Astrocyte of the spinal cord (primary cell): ENCODE measurements around the gene SPHK2.

Experiments used
- DNase-seq: peaks from one replicate; pipeline ENCODE4 v3.0.0; 2011; ENCODE audit warnings: low read depth, low spot score
- H3K4me3 ChIP-seq: 2 replicates; pipeline ENCODE4 v1.5.1; 2011; ENCODE audit warnings: low read depth, mild to moderate bottlenecking, low read length, moderate library complexity
- CTCF ChIP-seq: IDR thresholded peaks from 2 replicates; pipeline ENCODE4 v1.5.1; 2012; ENCODE audit warnings: low read depth, mild to moderate bottlenecking, low read length, inconsistent platforms
- in situ Hi-C: cut with HindIII; loops from 2 replicates; pipeline ENCODE4 v1.10.0; 2017; ENCODE audit warnings: low sequenced_read_pairs

Gene SPHK2

DNA sequence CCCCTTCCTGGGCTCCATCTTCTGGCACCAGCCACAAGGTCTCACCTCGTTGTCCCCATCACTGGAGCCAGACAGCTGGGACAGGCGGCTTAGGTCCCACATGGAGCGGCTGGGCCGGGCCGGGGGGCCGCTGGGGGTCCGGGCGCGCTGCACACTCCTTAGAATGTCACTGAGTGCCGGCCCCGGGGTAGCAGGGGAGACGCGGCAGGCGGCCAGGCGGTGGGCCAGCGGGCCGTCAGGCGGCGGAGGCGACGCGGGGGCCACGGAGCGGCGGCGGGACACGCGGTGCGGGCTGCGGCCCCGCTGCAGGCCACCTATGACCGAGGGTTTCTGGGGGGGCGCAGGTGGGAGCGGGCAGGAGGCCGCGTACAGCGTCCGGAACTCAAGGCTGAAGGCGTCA lies 15.9 kb upstream of the SPHK2 start:
- no peak for TF ChIP-seq CTCF
- DNase-seq: no peak
- in situ Hi-C loops: no loop called here
- H3K4me3 ChIP-seq: no peak overlapping the region

DNA sequence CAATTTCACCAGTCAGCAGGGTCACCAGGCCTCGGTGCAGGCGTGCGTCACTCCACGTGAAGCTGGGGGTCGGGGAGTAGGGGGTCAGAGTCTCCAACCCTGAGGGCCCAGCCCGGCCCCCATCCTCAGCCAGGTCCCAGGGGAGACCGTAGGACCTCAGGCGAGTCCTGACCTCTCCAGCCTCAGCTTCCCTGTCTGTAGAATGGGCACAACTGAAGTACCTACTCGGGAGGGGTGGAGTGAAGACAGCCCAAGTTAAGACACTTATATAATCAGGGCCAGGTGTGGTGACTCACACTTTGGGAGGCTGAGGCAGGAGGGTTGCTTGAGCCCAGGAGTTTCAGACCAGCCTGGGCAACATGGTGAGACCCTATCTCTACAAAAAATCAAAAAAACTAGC lies 15.5 kb upstream of the SPHK2 start:
- H3K4me3 ChIP-seq: no peak overlapping the region
- in situ Hi-C loops: no loop called here
- DNase-seq: no peak
- TF ChIP-seq CTCF: no peak

DNA sequence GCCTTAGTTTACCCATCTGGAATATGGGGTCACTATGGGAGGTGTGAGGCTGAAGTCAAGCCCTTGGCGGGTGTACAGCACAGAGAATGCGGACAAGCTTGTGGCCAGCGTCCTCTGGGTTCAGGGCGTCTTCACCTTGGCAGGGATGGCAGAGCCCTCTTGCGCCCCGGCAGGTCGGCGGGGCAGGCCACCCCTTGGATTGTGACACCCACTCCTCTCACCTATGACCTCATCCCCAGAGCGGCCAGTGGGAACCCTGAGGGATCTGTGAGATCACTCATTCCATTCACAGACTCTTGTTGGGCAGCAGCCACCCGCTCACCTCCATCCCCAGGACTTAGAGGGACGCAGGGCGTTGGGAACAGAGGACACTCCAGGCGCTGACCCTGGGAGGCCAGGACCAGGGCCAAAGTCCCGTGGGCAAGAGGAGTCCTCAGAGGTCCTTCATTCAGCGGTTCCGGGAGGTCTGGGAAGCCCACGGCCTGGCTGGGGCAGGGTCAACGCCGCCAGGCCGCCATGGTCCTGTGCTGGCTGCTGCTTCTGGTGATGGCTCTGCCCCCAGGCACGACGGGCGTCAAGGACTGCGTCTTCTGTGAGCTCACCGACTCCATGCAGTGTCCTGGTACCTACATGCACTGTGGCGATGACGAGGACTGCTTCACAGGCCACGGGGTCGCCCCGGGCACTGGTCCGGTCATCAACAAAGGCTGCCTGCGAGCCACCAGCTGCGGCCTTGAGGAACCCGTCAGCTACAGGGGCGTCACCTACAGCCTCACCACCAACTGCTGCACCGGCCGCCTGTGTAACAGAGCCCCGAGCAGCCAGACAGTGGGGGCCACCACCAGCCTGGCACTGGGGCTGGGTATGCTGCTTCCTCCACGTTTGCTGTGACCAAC lies 12.6 kb upstream of the SPHK2 start, which contains the start of gene SPACA4:
Gene SPACA4, plus strand, starts transcription at position 280 of the 896 bp plus-strand sequence. Its CDS starts 237 bp downstream, at position 517.
- TF ChIP-seq CTCF: no peak

DNA sequence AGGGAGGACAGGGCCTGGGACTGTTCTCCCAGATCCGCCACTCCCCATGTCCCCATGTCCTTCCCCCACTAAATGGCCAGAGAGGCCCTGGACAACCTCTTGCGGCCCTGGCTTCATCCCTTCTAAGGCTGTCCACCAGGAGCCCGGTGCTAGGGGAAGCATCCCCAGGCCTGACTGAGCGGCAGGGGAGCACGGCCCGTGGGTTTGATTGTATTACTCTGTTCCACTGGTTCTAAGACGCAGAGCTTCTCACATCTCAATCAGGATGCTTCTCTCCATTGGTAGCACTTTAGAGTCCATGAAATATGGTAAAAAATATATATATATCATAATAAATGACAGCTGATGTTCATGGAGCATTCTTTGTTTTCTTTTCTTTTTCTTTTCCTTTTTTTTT lies 11.9 kb upstream of the SPHK2 start:
- DNase-seq: no peak
- in situ Hi-C loops: no loop called here
- TF ChIP-seq CTCF: no peak
- no peak overlapping the region for H3K4me3 ChIP-seq

More for the DNA sequence above, 12.6 kb upstream of the SPHK2 start, which contains the start of gene SPACA4:
- no peak within 1 kb of the TSS for H3K4me3 ChIP-seq
- no peak for DNase-seq
- in situ Hi-C loops: no loop called here

GRCh38 chr19:48608798-48609263 lies 10.5 kb upstream of the SPHK2 start:
- in situ Hi-C loops: no loop called here
- peak; percentile 34 for DNase-seq
- H3K4me3 ChIP-seq: no peak overlapping the region
- peak; percentile 73 for TF ChIP-seq CTCF

DNA sequence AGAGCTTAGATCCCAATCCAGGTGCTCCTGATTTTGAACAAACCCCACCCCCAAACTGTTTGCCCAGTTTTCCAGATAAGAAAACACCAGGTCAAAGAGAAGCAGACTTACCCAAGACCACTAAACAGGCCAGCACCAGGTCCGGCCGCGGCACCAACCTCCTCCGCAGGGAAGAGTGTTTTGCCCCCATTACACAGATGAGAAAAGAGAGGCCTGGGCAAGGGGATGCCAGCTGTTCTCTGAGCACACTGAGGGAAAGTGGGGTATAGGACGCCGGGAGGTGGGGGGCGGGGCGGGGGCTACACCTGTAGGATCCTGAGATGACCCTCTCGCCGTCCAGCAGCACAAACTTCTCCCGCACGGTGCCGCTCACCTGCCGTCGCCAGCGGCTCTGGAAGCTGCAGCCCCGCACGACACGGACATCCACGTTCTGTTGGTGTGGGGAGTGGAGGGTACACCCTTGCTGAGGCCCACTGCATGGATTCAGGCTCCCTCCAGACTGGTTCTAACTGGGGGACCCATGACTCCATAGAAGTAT lies 9.7 kb upstream of the SPHK2 start:
- H3K4me3 ChIP-seq: no peak overlapping the region
- DNase-seq: no peak
- in situ Hi-C loops: no loop called here
- no peak for TF ChIP-seq CTCF
